ENCODE measurements around the gene CACNA1S.

Gene CACNA1S

DNA sequence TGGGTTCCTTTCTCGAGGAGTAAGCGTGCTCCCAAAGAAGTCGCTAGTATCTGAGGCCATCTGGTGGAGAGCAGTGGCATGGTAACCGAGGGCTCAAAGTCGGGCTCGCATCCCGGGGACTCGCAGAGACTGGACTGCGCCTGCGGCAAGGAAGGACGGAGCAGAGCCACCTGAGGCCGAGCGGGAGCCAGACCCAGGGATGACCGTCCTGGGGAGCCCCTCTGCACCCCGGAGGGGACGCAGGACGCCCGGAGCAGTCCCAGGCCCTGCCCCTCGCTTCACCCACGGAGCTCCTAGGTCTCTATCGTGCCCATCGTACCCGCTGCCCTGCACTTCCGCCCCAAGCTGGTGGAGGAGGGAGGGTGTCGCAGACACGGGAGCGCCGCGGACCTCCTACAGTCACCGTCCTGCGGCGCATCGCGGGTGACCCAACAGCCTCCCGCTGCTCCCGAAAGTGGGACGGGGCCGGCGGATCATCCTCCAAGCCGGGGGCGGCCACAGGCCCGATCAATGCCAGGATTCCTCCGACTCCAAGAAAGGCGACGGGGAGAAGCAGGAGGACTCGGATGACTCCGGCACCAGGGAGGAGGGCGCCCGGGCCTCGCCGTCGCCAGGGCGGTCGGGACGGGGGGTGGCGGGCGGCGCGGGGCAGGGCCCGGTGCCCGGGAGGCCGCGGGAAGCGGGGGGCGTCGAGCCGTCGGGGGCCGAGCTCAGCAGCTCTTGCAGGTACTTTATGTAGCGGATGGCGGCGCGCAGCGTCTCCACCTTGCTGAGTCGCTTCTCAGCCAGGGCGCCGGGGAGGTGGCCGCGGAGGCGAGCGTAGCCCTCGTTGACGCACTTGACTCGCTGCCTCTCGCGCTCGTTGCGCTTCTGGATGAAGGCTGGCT lies 2.3 kb upstream of the CACNA1S start:
- peak; percentile 83 to 91 for DNase-seq

DNA sequence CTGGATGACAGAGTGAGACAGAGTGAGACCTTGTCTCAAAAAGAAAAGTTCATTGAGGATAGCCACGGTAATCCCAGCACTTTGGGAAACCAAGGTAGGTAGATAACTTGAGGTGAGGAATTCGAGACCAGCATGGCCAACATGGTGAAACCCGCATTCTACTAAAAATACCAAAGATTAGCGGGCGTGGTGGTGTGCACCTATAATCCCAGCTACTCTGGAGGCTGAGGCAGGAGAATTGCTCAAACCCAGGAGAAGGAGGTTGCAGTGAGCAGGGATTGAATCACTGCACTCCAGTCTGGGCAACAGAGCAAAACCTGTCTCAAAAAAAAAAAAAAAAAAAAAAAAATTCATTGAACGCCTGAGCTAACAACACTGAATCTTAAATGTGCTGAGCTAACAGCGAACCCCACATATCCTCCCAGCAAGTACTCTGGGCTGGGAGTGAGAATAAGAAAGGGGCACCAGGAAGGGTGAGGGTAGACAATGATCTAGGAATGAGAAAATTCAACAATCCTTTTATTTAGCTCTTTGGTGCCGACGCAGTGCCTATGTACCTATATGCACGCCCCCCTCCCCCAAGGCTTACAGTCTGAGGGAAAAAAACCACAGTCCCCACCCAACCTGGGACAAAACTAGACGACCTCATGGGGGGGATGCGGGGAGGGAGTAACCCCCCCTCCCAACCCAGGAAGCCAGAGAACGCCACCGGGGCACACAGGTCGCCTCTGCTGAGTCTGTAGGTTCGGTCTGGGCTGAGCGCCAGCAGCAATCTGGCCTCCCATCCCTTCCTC lies 1.4 kb upstream of the CACNA1S start:
- no peak for DNase-seq

DNA sequence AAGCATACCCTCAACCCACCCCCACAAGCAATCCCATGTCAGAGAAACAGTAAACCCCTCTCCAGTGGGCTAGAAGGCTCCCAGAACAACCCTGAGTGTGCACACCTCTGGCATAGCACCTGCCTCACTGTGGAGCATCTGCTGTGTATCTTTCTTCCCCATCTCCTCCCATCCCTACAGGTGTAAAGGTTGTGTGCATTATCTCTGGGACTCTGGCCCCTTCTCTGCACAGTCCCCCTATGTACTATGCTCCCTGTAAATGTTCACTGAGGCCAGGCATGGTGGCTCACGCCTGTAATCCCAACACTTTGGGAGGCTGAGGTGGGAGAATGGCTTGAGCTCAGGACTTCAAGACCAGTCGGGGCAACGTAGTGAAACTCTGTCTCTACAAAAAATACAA lies 700 bp upstream of the CACNA1S start:
- DNase-seq = no peak

DNA sequence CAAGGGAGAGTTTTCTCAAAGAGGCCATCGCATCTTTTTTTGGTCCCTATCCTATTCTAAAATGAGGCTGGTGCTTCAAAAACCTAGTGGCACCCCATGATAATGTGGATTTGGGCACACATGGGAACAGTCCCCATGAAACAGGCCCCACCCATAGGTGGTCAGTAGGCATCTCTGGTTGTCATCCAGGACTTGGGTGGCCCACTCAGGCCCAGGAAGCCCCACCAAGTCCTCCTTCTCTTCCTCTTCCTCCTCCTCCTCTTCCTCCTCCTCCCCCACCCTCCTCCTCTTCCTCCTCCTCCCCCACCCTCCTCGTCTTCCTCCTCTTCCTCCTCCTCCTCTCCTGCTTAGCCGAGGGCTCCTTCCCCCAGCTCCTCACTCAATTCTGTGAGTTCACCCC lies 554 bp downstream of the CACNA1S start:
- no peak for DNase-seq

DNA sequence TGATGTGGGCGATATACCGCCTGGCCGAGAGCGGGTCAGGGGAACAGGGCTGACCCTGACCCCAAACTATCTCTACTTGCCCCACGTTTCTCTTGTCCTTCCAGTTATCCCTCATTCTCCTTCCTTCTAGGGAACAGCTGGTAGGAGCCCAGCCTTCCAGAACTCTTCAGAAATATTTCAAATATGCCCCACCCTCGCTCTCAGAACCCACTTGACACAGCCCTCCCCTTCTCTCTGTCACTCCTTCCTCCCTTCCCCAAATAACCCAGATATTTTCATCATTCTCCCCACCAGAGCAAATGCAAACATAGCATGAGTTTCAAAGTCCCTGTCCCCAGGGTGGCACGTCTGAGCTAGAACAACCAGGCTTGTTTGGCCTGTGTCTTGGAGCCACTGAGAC lies 1.1 kb downstream of the CACNA1S start:
- DNase-seq = no peak

DNA sequence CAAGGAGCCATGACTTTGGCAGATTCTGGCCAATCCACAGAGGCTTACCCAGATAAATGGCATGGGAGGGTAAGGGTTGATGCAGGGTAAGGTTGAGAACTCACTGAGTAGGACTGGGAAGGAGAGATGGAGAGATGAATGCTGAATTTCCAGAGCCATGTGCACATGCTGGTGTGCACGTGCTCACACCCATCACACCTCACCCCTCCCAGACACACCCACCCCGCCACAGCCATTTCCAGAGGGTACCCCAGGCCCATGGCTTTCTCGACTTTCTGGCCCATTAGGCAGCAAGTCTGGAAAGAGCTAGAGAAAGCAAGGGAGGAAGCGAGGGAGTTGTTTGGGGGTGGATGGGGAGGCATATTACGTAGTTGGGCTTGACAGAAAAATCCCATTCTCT lies 1.6 kb downstream of the CACNA1S start:
- no peak for DNase-seq

DNA sequence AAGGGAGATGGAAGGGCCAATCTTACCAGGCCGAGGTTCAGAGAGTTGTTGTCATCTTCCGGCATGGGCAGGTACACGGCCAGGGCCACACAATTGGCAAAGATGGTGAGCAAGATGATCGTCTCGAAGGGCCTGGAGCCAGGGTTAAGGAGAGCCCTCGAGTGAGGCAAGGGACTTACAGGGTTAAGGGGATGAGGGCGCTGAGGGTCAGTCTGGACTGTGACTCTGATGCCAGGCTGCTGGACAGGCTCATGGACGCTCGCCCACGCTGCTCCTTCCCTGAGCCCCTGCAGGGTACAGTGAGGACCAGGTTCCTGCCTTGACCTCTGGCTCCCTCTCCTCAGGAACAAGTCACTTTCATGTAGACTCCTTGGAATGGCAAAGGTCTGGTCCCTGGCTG lies 2.1 kb downstream of the CACNA1S start:
- DNase-seq = no peak

DNA sequence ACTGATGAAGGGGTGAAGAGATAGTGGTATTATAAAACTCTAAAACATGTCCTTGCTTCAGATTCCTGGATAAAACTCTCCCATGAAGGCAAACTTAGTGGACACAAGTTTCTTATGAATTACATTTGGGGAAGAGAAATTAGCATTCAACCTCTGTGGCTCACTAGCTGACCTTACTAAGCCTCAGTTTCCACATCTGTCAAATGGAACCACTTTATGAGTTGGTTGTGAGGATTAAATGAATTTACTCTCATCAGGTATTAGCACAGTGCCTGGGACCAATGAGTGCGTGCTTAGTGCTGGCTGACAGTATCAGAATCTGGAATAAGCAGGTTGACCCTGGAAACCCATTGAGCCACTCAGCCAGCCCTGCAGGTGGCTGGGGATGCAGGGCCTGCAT lies 2.6 kb downstream of the CACNA1S start:
- DNase-seq = no peak

DNA sequence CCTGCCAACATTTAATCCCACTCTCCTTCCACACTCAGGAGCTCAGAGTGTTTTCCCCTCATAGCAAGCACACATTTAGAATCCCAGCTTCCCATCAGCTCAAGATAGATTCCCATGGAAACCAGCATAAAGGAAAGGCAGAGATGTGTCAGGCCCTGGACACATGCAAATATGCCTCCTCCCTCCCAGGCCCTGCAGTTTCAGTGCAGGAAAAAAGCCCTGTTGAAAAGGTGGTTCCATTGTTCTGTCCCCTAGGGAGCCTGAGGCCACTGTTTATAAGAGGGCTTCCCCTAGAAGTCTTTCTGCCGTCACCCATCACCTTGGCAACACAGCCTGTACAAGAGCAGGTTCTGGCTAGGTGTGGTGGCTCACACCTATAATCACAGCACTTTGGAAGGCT lies 3.6 kb downstream of the CACNA1S start:
- peak; percentile 12 to 13 for DNase-seq

DNA sequence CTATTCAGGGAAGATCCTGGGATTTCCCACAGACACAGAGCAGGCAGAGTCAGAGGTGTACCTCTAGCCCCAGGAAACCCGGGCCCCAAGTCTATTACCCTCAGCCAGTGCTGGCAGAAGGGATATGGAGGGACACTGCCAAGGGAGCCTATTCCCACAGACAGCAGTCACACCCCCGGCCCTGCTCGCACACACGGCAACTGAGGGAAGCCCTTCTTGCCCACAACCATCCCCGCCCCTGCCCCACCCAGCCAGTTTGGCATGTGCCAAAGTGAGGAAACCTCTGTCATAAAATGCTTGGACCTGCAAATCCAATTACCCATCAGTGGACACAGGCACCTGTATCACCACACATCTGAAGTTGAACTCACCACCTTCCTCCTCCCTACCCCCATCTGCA lies 6.5 kb downstream of the CACNA1S start:
- DNase-seq = no peak

DNA sequence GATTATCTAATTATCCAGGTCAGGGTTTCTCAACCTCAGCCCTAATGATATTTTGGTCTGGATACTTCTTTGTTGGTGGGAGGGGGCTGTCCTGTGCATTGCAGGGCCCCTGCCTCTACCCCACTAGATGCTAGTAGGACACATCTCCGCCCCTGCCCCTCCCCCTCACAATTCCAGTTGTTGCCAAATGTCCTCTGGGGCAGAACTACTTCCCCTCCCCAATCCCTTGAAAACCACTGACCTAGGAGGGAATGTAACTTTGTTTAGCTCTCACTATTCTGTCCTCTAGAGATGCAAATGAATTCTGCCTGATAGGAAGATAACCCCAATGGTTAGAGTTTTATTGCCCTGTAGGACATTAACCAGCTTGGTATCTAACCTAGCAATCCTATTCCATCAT lies 8.1 kb downstream of the CACNA1S start:
- DNase-seq = no peak

DNA sequence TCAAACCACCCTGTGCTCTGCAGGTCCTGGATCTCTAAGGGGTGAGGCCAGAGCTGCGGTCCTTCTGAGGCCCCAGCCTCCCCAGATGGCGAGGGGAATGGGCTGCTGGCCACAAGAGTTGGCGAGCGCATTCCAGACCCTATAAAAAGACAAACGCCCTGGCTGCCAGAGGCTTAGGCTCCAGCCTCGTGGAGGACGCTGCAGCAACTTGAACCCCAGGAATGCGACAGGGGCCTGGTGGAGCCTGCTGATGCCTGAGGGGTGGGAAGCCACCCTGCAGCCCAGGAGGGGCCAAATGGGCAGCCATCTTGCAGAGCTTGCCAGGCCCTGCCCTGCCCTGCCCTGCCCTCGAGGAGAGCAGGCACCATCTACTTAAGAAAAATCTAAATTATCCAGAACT lies 8.6 kb downstream of the CACNA1S start:
- no peak for DNase-seq

DNA sequence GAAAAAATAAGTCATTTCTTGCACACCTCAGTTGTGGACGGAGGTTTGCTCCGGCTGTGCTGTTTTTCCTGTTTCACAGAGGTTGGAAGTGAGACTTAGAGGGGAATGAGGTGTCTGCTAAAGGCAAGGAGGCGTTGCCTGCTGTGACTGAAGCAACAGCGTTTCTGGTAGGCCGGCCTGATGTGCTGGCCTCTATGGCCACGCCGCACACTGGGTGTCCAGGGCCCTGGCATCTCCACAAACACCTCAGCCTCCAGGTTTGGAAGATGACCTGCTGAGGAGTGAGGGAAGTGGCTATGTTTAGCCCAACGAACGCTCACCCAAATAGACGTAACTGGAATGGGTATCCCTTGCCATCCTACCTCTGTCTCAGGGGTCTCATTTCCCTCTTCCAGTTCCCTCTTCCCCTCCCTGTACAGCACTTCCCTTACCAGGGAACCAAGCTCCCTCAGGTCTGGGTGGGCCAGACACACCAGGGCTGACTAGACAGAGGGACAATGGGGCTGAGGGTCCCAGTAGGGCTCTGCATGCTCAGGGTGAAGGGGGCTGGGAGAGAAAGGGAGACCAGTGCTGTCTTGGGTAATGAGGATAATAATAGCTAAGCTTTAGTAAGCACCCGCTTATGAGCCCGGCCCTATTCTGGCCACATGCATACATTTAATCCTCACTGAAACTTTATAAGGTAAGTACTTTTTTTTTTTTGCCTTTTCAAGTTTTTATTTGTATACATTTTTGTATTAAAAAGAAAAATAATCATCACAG lies 11.9 kb downstream of the CACNA1S start:
- DNase-seq = no peak

DNA sequence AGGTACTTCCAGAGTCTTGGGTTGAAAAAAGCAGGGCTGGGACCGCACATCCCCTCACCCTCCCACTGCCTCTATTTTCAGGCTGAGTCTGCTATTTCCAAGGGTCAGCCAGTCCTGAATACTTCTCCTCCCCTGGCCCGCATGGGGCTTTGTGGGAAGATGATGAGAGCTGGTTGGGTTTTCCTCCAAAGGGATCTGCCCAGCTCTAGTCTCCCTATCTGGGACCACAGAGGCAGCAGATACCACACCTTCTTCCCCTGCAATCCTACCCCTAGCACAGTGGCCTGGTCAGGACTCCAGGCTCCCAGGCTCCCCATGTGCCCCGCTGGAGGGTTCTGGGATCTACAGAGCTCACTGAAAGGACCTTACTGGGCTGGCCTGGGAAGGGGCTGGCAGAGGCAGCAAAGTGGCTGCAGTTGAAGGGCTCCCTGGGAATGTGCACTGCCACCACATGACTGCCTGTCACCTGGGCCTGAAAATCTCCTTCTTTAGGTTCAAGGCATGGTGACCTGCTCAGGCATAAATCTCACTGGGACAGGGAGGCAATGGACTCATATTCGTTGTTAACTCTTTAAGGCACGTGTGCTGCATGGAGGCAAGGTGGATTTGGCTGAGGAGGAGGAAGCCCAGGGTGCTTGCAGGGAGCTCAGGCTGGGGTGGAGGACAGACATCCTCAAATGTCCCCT lies 13.1 kb downstream of the CACNA1S start:
- no peak for DNase-seq

DNA sequence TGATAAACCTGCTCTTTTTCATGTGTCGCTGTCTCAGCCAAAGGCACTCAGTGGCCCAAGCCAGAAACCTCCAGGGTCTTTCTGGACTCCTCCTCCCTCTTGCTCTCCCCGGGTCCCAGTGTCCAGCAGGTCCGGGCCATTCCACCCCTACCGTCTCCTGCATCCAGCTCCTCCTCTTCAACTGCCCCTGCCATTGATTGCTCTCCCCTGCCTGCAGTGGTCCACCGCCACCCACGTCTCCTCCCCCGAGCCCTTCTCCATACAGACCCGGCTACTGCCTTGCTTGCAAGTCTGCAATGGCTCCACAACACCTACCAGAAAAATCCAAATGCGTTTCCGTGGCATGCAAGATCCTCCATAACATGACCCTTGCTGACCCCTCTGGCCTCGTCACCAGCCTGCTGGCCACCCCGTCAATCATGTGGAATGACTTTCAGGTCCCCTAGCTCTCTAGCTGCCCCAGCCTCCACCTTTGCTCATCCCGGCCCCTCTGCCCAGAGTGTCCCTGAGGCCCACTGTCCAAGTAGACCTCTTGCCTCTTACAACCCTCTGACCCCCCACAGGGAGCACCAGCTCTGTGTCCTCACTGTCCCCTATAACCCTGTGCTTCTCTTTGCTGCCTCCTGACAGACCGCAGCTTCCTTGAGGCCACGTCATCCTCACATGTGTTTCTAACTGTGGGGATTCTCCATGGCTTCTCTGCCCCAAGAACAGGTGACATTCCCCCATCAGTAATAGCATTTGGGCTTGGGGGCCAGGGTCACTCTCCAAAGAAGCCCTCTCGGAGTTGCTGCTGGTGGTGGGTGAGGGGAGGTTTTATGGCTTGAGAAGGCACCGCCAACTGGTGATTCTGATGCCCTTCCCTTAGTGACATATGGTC lies 15.0 kb downstream of the CACNA1S start:
- no peak for DNase-seq

DNA sequence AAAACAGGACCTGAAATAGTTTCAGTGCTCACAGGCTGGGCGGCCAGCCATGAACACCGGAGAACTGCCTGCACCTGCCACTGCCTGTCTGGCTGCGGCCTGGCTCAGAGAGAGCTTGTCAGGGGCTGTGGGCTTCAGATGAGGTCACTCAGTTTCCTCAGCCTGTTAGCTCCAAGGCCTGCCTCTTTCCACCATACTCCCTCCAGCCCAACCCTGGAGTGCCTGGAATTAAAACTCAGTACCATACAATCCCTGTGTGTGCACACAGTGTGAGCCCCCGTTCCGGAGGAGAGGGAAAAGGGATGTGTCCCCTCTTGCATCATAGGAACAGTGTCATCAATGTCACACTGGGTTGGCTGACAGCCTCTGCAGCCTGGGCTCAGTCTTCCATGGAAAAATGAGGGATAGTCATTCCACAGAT lies 16.2 kb downstream of the CACNA1S start:
- DNase-seq = no peak

DNA sequence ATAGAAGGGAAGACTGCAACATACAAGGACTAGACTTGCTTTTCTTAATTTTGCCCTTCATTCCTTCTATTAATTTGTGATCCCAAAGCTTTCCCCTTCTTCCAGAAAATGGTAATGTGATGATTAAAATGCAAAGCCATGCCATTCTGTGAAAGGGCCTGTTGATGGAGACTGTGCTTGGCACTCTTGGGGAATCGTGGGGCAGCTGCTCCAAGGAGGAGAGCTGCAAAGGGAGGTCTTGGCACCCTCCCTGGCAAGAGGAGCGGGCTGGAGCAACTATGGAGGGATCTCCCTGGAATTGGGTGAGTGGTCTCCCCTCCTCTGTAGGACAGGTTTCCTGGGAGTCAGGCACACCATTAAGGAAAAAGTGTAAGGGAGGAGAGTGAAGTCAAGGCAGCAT lies 16.6 kb downstream of the CACNA1S start:
- DNase-seq = no peak

DNA sequence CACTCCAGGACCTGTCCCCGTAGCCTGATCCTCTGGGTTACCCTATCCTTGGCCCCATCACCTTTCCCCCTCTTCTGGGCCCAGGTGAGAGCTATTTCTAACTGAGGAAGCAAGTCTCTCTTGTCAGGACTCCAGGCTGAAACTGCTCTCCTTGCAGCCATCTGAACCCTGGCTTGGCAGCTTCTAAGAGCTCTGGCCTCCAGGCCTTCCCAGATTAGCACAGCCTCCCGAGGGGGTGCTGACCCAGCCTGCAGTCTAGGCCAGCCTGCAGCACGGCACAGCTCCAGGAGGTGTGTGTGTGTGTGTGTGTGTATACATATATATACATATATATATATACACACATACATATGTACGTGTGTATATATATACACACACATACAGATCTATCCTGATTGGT lies 17.4 kb downstream of the CACNA1S start:
- DNase-seq = no peak

DNA sequence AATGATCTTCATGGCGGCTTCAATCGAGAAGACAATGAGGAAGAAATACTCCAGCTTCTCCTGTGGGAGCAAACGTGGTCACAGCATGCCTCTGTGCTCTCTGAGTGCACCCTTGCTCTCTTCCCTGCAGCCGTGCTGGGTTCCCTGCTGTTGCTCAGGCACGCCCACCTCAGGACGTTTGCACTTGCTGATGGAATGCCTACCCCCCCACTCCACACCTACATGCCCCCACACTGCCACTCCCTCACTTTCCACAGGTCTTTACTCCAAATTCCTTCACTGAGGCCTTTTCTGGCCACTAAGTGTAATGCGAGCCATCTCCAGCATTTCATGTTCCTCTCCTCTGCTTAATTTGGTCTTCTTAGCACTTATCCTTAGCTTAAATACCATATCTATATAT lies 18.3 kb downstream of the CACNA1S start:
- DNase-seq = no peak

DNA sequence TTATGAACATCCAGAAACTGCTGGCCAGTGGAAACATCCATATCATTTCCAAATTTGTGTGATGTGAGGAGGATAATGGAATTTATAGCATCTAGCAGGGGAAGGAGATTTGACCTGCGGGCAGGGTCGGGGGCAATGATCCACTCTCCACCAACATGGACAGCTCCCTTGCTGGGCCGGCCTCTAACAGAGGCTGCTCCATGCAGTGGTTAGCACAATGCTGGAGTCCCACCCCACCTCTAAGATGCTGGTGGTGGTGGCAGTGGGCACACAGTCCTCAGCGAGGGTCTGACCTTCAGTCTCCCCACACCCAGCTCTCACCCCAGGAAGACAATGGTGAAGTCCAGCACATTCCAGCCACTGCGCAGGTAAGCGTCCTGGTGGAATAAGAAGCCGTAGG lies 18.7 kb downstream of the CACNA1S start:
- DNase-seq = no peak

DNA sequence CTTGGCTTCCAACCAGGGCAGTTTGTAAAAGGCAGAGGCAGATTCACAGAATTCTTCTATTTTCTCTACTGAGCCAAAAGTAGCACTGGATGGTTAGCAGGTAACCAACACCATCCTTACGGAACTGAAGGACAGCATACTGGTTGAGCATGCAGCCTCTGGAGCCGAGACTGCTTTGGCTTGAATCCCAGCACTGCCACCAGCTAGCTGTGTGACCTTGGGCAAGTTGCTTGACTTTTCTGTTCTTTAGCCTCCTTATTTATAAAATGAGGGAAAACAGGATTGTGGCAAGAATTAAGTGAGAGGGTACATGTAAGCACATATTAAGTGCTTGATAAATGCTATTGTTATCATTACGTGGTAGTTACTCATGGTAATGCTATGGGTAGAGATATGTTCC lies 19.5 kb downstream of the CACNA1S start:
- no peak for DNase-seq

DNA sequence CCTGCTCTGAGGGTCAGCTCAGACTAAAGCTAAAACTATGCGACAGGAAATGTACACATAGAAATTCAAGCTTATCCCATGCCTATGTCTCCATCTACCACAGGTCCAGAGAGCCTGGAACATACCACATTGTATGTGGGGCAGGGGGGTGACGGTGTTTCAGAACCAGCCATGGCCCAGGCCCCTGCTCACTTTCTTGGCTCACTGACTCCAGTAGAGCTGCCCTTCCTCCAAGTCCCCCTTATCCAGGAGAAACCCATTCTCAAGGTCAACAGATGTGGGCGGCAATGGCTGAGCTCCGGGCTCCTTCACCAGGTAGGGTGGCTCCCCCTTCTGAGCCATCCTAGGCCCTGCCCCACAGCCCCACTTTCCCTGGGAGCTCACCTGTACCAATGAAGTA lies 21.0 kb downstream of the CACNA1S start:
- DNase-seq = no peak

Measured in NCI-H1930 (cell line).